HEK293 (cell line): ENCODE results near the gene CACNB3.

ENCODE experiments used
- PBX3 ChIP-seq: sonication (generic); formaldehyde crosslinking; IDR thresholded peaks from 2 replicates; pipeline ENCODE4 v1.8.1; 2022; ENCODE audit warnings: mild to moderate bottlenecking, moderate library complexity, missing genetic modification reagents
- PRDM2 ChIP-seq: fragments of 450-650 bp; formaldehyde crosslinking; IDR thresholded peaks from 2 replicates; pipeline ENCODE4 v1.5.1; 2016; ENCODE audit warnings: missing biosample characterization, missing genetic modification characterization, borderline replicate concordance
- ZBTB17 ChIP-seq: fragments of 450-650 bp; formaldehyde crosslinking; IDR thresholded peaks from 2 replicates; pipeline ENCODE4 v1.5.1; 2016; ENCODE audit warnings: missing biosample characterization, missing genetic modification characterization
- ZBTB21 ChIP-seq: fragments of 450-650 bp; formaldehyde crosslinking; IDR thresholded peaks from 2 replicates; pipeline ENCODE4 v1.5.1; 2017; ENCODE audit warnings: missing biosample characterization, missing genetic modification characterization
- ZIC2 ChIP-seq: fragments of 450-650 bp; formaldehyde crosslinking; IDR thresholded peaks from 2 replicates; pipeline ENCODE4 v1.5.1; 2016; ENCODE audit warnings: missing biosample characterization, missing genetic modification characterization
- ZNF114 ChIP-seq: fragments of 450-650 bp; formaldehyde crosslinking; IDR thresholded peaks from 2 replicates; pipeline ENCODE4 v1.5.0; 2017; ENCODE audit warnings: missing biosample characterization, missing genetic modification characterization
- ZNF169 ChIP-seq: fragments of 450-650 bp; formaldehyde crosslinking; IDR thresholded peaks from 2 replicates; pipeline ENCODE4 v1.5.1; 2016; ENCODE audit warnings: missing biosample characterization, missing genetic modification characterization
- ZNF223 ChIP-seq: fragments of 450-650 bp; formaldehyde crosslinking; IDR thresholded peaks from 2 replicates; pipeline ENCODE4 v1.5.1; 2016; ENCODE audit warnings: missing biosample characterization, missing genetic modification characterization
- ZNF248 ChIP-seq: fragments of 450-650 bp; formaldehyde crosslinking; IDR thresholded peaks from 2 replicates; pipeline ENCODE4 v1.5.1; 2017; ENCODE audit warnings: missing biosample characterization, missing genetic modification characterization
- ZNF354C ChIP-seq: fragments of 450-650 bp; formaldehyde crosslinking; IDR thresholded peaks from 2 replicates; pipeline ENCODE4 v1.5.1; 2016; ENCODE audit warnings: missing biosample characterization, missing genetic modification characterization, low read depth, borderline replicate concordance
- ZNF394 ChIP-seq: fragments of 450-650 bp; formaldehyde crosslinking; IDR thresholded peaks from 2 replicates; pipeline ENCODE4 v1.5.1; 2016; ENCODE audit warnings: missing biosample characterization, missing genetic modification characterization, mild to moderate bottlenecking, moderate library complexity, borderline replicate concordance
- ZNF473 ChIP-seq: fragments of 450-650 bp; formaldehyde crosslinking; IDR thresholded peaks from 2 replicates; pipeline ENCODE4 v1.5.1; 2017; ENCODE audit warnings: missing biosample characterization, missing genetic modification characterization
- ZNF518A ChIP-seq: fragments of 450-650 bp; formaldehyde crosslinking; conservative IDR thresholded peaks from 2 replicates; pipeline ENCODE4 v1.5.1; 2016; ENCODE audit warnings: low read depth, missing biosample characterization, missing genetic modification characterization
- ZNF623 ChIP-seq: fragments of 450-650 bp; formaldehyde crosslinking; IDR thresholded peaks from 2 replicates; pipeline ENCODE4 v1.5.1; 2016; ENCODE audit warnings: missing biosample characterization, missing genetic modification characterization
- ZNF791 ChIP-seq: fragments of 450-650 bp; formaldehyde crosslinking; IDR thresholded peaks from 2 replicates; pipeline ENCODE4 v1.5.1; 2016; ENCODE audit warnings: missing biosample characterization, missing genetic modification characterization
- TF ChIP-seq, protein P1 (sequence below): fragments of 450-650 bp; formaldehyde crosslinking; IDR thresholded peaks from 2 replicates; pipeline ENCODE4 v1.5.1; 2016; ENCODE audit warnings: missing biosample characterization, missing genetic modification characterization
- TF ChIP-seq, protein P2 (sequence below): fragments of 450-650 bp; formaldehyde crosslinking; IDR thresholded peaks from 2 replicates; pipeline ENCODE4; 2016; ENCODE audit warnings: missing biosample characterization, missing genetic modification characterization
- TF ChIP-seq, protein P3 (sequence below): fragments of 450-650 bp; IDR thresholded peaks from 2 replicates; pipeline ENCODE4 v1.5.1; 2018; ENCODE audit warnings: missing biosample characterization, missing genetic modification characterization

Gene CACNB3

GRCh38 chr12:48817873-48818830 is at the start of gene CACNB3 (continued):
- no peak for TF ChIP-seq ZNF473
- no peak for TF ChIP-seq ZNF623 (tag by site-specific recombination)
- TF ChIP-seq ZNF223, result peak; percentile 34
- TF ChIP-seq ZNF791 (tag by site-specific recombination), result no peak
- no peak for TF ChIP-seq PBX3 (CRISPR knock-in tag)
- no peak for TF ChIP-seq PRDM2
- no peak for TF ChIP-seq ZNF354C (tag by site-specific recombination)
- no peak for TF ChIP-seq ZNF518A (tag by site-specific recombination)
- no peak for TF ChIP-seq ZNF169 (tag by site-specific recombination)
- TF ChIP-seq, protein P1, sequence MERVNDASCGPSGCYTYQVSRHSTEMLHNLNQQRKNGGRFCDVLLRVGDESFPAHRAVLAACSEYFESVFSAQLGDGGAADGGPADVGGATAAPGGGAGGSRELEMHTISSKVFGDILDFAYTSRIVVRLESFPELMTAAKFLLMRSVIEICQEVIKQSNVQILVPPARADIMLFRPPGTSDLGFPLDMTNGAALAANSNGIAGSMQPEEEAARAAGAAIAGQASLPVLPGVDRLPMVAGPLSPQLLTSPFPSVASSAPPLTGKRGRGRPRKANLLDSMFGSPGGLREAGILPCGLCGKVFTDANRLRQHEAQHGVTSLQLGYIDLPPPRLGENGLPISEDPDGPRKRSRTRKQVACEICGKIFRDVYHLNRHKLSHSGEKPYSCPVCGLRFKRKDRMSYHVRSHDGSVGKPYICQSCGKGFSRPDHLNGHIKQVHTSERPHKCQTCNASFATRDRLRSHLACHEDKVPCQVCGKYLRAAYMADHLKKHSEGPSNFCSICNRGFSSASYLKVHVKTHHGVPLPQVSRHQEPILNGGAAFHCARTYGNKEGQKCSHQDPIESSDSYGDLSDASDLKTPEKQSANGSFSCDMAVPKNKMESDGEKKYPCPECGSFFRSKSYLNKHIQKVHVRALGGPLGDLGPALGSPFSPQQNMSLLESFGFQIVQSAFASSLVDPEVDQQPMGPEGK (tag by site-specific recombination), result peak; percentile 94
- TF ChIP-seq ZBTB17 (tag by site-specific recombination), result peak; percentile 95
- peak; percentile 58 for TF ChIP-seq ZIC2 (tag by site-specific recombination)
- TF ChIP-seq ZNF394, result no peak; the same call in 1 of the 2 replicates
- no peak for TF ChIP-seq ZNF114 (tag by site-specific recombination)
- no peak for TF ChIP-seq ZNF248 (tag by site-specific recombination)
- TF ChIP-seq, protein P2, sequence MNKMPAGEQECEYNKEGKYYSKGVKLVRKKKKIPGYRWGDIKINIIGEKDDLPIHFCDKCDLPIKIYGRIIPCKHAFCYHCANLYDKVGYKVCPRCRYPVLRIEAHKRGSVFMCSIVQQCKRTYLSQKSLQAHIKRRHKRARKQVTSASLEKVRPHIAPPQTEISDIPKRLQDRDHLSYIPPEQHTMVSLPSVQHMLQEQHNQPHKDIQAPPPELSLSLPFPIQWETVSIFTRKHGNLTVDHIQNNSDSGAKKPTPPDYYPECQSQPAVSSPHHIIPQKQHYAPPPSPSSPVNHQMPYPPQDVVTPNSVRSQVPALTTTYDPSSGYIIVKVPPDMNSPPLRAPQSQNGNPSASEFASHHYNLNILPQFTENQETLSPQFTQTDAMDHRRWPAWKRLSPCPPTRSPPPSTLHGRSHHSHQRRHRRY (tag by site-specific recombination), result no peak
- no peak for TF ChIP-seq ZBTB21
- TF ChIP-seq, protein P3, sequence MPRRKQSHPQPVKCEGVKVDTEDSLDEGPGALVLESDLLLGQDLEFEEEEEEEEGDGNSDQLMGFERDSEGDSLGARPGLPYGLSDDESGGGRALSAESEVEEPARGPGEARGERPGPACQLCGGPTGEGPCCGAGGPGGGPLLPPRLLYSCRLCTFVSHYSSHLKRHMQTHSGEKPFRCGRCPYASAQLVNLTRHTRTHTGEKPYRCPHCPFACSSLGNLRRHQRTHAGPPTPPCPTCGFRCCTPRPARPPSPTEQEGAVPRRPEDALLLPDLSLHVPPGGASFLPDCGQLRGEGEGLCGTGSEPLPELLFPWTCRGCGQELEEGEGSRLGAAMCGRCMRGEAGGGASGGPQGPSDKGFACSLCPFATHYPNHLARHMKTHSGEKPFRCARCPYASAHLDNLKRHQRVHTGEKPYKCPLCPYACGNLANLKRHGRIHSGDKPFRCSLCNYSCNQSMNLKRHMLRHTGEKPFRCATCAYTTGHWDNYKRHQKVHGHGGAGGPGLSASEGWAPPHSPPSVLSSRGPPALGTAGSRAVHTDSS (tag by site-specific recombination), result no peak
